Fibroblast of pulmonary artery (primary cell): Measurements from ENCODE around the gene SHROOM3.
"Not testable (repeated sequence)": the region's sequence is repeated elsewhere in the genome, so short reads cannot be mapped to it uniquely, and the experiment has no call there.

ENCODE experiments used
- DNase-seq: peaks from one replicate; pipeline ENCODE4 v3.0.0-alpha.2; 2010; ENCODE audit warnings: low read depth
- H3K4me3 ChIP-seq: replicated peaks from 2 replicates; pipeline ENCODE4 v1.5.1; 2011; ENCODE audit warnings: low read depth, mild to moderate bottlenecking, control low read depth, low read length, moderate library complexity
- CTCF ChIP-seq: IDR thresholded peaks from 2 replicates; pipeline ENCODE4 v1.5.1; 2011; ENCODE audit warnings: mild to moderate bottlenecking, control low read depth, low read length, inconsistent platforms; ENCODE audit errors: missing control alignments

SHROOM3 gene

GRCh38 chr4:76597423-76597979, 162.5 kb downstream of the SHROOM3 start:
- no peak for TF ChIP-seq CTCF
- H3K4me3 ChIP-seq, result no peak overlapping the region
- DNase-seq, result no peak

- DNase-seq, result peak; percentile 22
- no peak for TF ChIP-seq CTCF
- no peak overlapping the region for H3K4me3 ChIP-seq
Measured at GRCh38 chr4:76600447-76600846, 165.4 kb downstream of the SHROOM3 start.

DNA sequence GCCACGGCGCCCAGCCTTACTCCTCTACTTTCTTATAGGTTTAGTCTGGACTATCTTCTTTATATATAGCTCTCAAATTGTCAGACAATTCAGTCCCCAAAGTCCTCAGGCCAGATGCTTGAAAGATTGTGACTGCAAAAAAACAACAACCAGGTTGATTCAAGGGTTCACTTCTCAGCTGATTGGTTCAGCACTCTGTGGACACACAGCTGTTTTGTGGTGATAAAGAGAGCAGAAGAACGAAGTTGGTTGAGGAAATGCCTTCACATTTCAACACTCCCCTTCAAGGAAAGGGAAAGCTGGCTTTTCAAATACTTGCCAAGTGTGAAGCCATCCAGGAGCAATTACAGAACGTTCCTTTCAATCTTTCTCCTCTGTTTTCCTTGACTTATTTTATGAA, 166.8 kb downstream of the SHROOM3 start:
- peak; percentile 83 for DNase-seq
- no peak overlapping the region for H3K4me3 ChIP-seq
- TF ChIP-seq CTCF, result no peak

DNA sequence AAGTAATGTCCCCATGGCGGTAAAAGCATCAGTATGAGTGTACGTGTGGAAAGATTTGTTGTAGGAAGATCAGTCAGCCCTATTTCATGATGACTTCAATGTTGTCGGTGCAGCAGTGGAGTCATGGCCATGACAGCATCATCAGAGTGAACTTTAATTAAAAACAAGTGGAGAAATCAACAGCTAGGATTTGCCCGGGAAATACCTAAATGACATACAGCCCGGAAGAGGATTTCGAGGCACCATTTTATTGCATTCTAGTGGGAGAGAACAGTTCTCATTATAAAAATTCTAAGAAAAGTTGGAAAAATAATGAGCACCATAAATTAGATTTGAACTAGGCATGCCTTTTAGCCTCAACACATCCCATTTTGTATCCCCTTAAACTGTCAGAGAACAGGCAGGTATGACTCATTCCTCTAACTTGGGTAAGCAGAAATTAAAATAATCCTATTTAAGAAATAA, 170.1 kb downstream of the SHROOM3 start:
- H3K4me3 ChIP-seq, result no peak overlapping the region
- no peak for DNase-seq
- no peak for TF ChIP-seq CTCF

DNA sequence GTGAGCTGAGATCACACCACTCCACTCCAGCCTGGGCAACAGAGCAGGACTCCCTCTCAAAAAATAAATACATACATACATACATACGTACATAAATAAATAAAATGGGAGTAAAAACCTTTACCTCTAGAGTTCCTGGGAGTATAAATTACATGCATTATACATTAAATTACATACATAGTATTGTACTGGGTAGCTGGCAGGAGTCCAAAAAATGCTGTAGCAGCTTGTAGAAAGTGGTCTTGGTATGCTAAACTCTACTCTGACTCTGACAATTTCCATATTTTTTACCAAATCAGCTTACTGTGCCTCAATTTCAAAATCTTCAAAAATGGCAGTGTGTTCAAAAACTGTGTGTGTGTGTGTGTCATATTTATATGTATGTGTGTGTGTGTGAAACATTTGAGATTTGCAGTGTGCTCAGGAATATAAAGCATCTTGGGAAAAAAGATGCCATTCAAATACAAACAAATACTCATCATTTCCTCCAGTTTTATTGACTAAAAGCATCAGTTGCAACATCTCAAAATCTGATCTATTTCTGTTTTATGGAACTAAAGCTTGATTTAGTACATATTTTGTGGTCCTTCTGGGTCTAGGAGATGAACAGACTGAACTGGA, 171.7 kb downstream of the SHROOM3 start:
- TF ChIP-seq CTCF, result no peak
- no peak for DNase-seq
- no peak overlapping the region for H3K4me3 ChIP-seq

GRCh38 chr4:76607266-76607799, 172.3 kb downstream of the SHROOM3 start:
- TF ChIP-seq CTCF, result no peak
- H3K4me3 ChIP-seq, result no peak overlapping the region
- peak; percentile 48 for DNase-seq

DNA sequence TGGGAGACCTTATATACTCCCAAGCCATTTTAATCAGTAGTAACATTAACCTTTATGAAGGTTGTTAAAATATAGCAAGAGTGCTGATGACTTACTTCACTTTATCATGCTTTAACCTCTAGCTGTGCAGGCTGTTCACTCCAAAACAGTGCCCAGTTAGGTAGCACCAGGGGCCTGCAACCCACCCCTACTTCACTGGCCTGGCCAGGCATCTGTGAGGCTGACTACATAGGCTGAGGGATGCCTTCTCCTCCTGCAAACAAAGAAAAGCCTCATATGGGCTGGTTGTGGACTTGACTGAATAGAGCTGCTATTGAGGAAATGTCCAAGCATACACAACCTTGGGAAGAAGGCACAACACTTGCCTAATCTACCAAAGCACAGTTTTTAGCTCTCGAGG, 172.8 kb downstream of the SHROOM3 start:
- no peak for DNase-seq
- no peak overlapping the region for H3K4me3 ChIP-seq
- TF ChIP-seq CTCF, result no peak

- not testable (repeated sequence) for DNase-seq, H3K4me3 ChIP-seq
Measured at GRCh38 chr4:76608549-76608948, 173.5 kb downstream of the SHROOM3 start.
